Lung (tissue), 12 donors: ENCODE data around the gene PARVB. TPM values are rescaled to one million over a fixed set of nuclear protein-coding genes. Genes with fewer than 3 reads are reported as not detected.

ENCODE experiments used
- ATAC-seq: fragments of 200-7000 bp; cut with Tn5 transposase; one replicate; pipeline ENCODE4 v1.9.1; 2020; ENCODE audit warnings: moderate number of reproducible peaks; ENCODE audit not compliant: insufficient read depth, low FRiP score
- DNase-seq, 3 donors: peaks; one replicate each; pipeline ENCODE4 v3.0.0-alpha.2; 2013 to 2017
- H3K27ac ChIP-seq, 2 donors: one replicate each; pipeline ENCODE4 v1.5.1; 2013; ENCODE audit warnings: mild to moderate bottlenecking in 2 of 2, moderate library complexity in 2 of 2, control low read depth in 1 of 2, inconsistent platforms in 1 of 2, low read depth in 1 of 2, low read length in 1 of 2
- H3K27me3 ChIP-seq, 3 donors: one replicate each; pipeline ENCODE4 v1.5.1; 2013; ENCODE audit warnings: low read length in 2 of 3; ENCODE audit not compliant: control insufficient read depth in 3 of 3, insufficient read depth in 3 of 3
- H3K36me3 ChIP-seq, 4 donors: one replicate each; pipeline ENCODE4 v1.5.1; 2013; ENCODE audit warnings: low read length in 4 of 4, mild to moderate bottlenecking in 1 of 4, moderate library complexity in 1 of 4; ENCODE audit not compliant: control insufficient read depth in 4 of 4, insufficient read depth in 4 of 4
- H3K4me1 ChIP-seq, 5 donors: one replicate each; pipeline ENCODE4 v1.5.1; 2013; ENCODE audit warnings: low read length in 5 of 5, mild to moderate bottlenecking in 2 of 5, moderate library complexity in 1 of 5; ENCODE audit not compliant: control insufficient read depth in 5 of 5, insufficient read depth in 5 of 5
- H3K4me3 ChIP-seq: one replicate; pipeline ENCODE4 v1.5.1; 2013; ENCODE audit warnings: mild to moderate bottlenecking, control low read depth, moderate library complexity
- H3K9ac ChIP-seq, 2 donors: one replicate each; pipeline ENCODE4 v1.5.1; 2013; ENCODE audit warnings: low read length in 2 of 2, control low read depth in 1 of 2; ENCODE audit not compliant: insufficient read depth in 1 of 2
- H3K9me3 ChIP-seq, 4 donors: one replicate each; pipeline ENCODE4 v1.5.1; 2013; ENCODE audit warnings: low read length in 3 of 4, mild to moderate bottlenecking in 1 of 4, moderate library complexity in 1 of 4; ENCODE audit not compliant: control insufficient read depth in 4 of 4, insufficient read depth in 3 of 4
- WGBS, 2 donors: extraction: QIAGEN DNeasy Blood & Tissue Kit; methylation state at CpG; one replicate each; pipeline ENCODE4 v1.1.7; 2013; 5-methylcytosine and 5-hydroxymethylcytosine counted together
- polyA plus RNA-seq, 2 donors: library from polyadenylated mRNA; stranded (reverse); fragments of 200-250 nt; gene quantifications; one replicate each; pipeline ENCODE4 v1.2.1, GENCODE V29; 2013
- total RNA-seq, 2 donors: library from RNA; depleted of rRNA in 1 of 2; stranded (reverse); fragments of >200 nt in 1 of 2; gene quantifications; one replicate each; pipeline ENCODE4 v1.2.1, GENCODE V29; 2014 to 2021
- TF ChIP-seq, protein P1 (sequence below): IDR thresholded peaks from 2 replicates; pipeline ENCODE4 v1.5.1; 2012; ENCODE audit warnings: mild to moderate bottlenecking; ENCODE audit errors: control extremely low read depth, extremely low read depth
- donor health status: control.
- donor health status: control.
- donor health status: Bipolar disorder and iron deficiency.
- donor health status: healthy.
- donor health status: DM: yes; HTN: yes; CAD: no.

Gene PARVB
- total and polyA plus RNA-seq, 4 donors = 16.9 to 64.2 (median 49.7) TPM

GRCh38 chr22:44092636-44093220 is 68.6 kb downstream of the PARVB start:
- Histone ChIP-seq H3K9ac (no peak overlapping the region), H3K36me3 (peaks cover 0 to 9% (median 2%) of the 10 kb centered on the region in 4 donors), H3K9me3 (no peaks in the 10 kb centered on the region), H3K27ac (no peak overlapping the region), H3K4me3 (no peak overlapping the region), H3K27me3 (no peaks in the 10 kb centered on the region), H3K4me1 (peaks cover 0 to 8% (median 0%) of the 10 kb centered on the region in 5 donors)
- DNase-seq (no peak), ATAC-seq (no peak)
- TF ChIP-seq, protein P1, sequence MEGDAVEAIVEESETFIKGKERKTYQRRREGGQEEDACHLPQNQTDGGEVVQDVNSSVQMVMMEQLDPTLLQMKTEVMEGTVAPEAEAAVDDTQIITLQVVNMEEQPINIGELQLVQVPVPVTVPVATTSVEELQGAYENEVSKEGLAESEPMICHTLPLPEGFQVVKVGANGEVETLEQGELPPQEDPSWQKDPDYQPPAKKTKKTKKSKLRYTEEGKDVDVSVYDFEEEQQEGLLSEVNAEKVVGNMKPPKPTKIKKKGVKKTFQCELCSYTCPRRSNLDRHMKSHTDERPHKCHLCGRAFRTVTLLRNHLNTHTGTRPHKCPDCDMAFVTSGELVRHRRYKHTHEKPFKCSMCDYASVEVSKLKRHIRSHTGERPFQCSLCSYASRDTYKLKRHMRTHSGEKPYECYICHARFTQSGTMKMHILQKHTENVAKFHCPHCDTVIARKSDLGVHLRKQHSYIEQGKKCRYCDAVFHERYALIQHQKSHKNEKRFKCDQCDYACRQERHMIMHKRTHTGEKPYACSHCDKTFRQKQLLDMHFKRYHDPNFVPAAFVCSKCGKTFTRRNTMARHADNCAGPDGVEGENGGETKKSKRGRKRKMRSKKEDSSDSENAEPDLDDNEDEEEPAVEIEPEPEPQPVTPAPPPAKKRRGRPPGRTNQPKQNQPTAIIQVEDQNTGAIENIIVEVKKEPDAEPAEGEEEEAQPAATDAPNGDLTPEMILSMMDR = no peak
- WGBS, 2 donors = 85 to 91% methylated on average over 8 of the region's 8 CpGs

DNA sequence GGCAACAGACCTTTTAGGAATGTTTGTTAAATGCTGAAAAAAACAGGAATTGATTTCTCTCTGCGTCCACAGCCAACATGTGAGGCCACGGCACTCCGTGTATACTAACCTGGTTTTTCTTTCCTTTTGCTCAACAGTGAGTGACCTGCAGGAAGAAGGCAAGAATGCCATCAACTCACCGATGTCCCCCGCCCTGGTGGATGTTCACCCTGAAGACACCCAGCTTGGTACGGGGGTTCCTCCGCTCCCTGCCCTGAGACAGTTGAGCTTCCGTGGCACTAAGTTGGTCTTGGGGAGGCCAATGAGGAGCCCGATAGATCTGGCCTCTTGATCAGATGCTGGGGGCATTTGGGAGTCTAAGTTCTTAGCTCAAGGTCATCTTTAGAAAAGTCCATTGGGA is 69.7 kb downstream of the PARVB start:
- Histone ChIP-seq H3K27ac (no peak overlapping the region), H3K9me3 (no peaks in the 10 kb centered on the region), H3K27me3 (no peaks in the 10 kb centered on the region), H3K4me1 (peaks cover 0 to 5% (median 0%) of the 10 kb centered on the region in 5 donors), H3K4me3 (no peak overlapping the region), H3K9ac (no peak overlapping the region), H3K36me3 (peaks cover 0 to 9% (median 2%) of the 10 kb centered on the region in 4 donors)
- WGBS, 2 donors = 90 to 95% methylated on average over 9 of the region's 9 CpGs
- TF ChIP-seq, protein P1 = no peak
- ATAC-seq (no peak), DNase-seq (no peak)

- TF ChIP-seq, protein P1 = no peak
- H3K36me3 ChIP-seq = peaks cover 0 to 9% (median 3%) of the 10 kb centered on the region in 4 donors
- ATAC-seq (no peak), DNase-seq (no peak)
- H3K27me3 ChIP-seq = no peaks in the 10 kb centered on the region
- no peaks in the 10 kb centered on the region for H3K9me3 ChIP-seq
- H3K4me3 ChIP-seq = no peak overlapping the region
- H3K27ac ChIP-seq = no peak overlapping the region
- no peak overlapping the region for H3K9ac ChIP-seq
- WGBS, 2 donors = 86 to 92% methylated on average over 14 of the region's 14 CpGs
- peaks cover 0 to 3% (median 0%) of the 10 kb centered on the region in 5 donors for H3K4me1 ChIP-seq
These were observed 70.7 kb downstream of the PARVB start for GRCh38 chr22:44094751-44095302.
